Measurements from ENCODE around the gene KLC3.

Gene KLC3

GRCh38 chr19:45346449-45346848 is 5.9 kb downstream of the KLC3 start:
- Histone ChIP-seq H3K9me3 (no peaks in the 10 kb centered on the region), H3K36me3 (peaks cover 6% of the 10 kb centered on the region), H3K4me1 (ENCODE audit: control insufficient read depth in 1 of 2, insufficient read depth in 1 of 2, low read depth in 1 of 2, low read length in 1 of 2) (no peaks in the 10 kb centered on the region), H3K27me3 (peaks cover 60% of the 10 kb centered on the region), H3K4me3 (ENCODE audit: low read depth in 1 of 2, low read length in 1 of 2) (no peak overlapping the region), H3K27ac (no peak overlapping the region)
- no peak for TF ChIP-seq CTCF (IDR thresholded peaks at IDR 0.05)

- H3K27me3 ChIP-seq, result peaks cover 47% of the 10 kb centered on the region
- H3K27ac ChIP-seq, result no peak overlapping the region
- no peaks in the 10 kb centered on the region for H3K4me1 ChIP-seq (ENCODE audit: control insufficient read depth in 1 of 2, insufficient read depth in 1 of 2, low read depth in 1 of 2, low read length in 1 of 2)
- no peak overlapping the region for H3K4me3 ChIP-seq (ENCODE audit: low read depth in 1 of 2, low read length in 1 of 2)
- H3K36me3 ChIP-seq, result peaks cover 19% of the 10 kb centered on the region
- H3K9me3 ChIP-seq, result no peaks in the 10 kb centered on the region
- no peak for TF ChIP-seq CTCF (IDR thresholded peaks at IDR 0.05)
These were observed 7.2 kb downstream of the KLC3 start for GRCh38 chr19:45347570-45348366.

GRCh38 chr19:45348367-45349125 is 8.0 kb downstream of the KLC3 start:
- Histone ChIP-seq H3K36me3 (peaks cover 21% of the 10 kb centered on the region), H3K9me3 (no peaks in the 10 kb centered on the region), H3K4me3 (ENCODE audit: low read depth in 1 of 2, low read length in 1 of 2) (no peak overlapping the region), H3K27me3 (peaks cover 39% of the 10 kb centered on the region), H3K4me1 (ENCODE audit: control insufficient read depth in 1 of 2, insufficient read depth in 1 of 2, low read depth in 1 of 2, low read length in 1 of 2) (no peaks in the 10 kb centered on the region), H3K27ac (no peak overlapping the region)
- no peak for TF ChIP-seq CTCF (IDR thresholded peaks at IDR 0.05)

- Histone ChIP-seq H3K4me3 (ENCODE audit: low read depth in 1 of 2, low read length in 1 of 2) (no peak overlapping the region), H3K9me3 (no peaks in the 10 kb centered on the region), H3K36me3 (peaks cover 21% of the 10 kb centered on the region), H3K4me1 (ENCODE audit: control insufficient read depth in 1 of 2, insufficient read depth in 1 of 2, low read depth in 1 of 2, low read length in 1 of 2) (no peaks in the 10 kb centered on the region), H3K27me3 (peaks cover 38% of the 10 kb centered on the region), H3K27ac (no peak overlapping the region)
- no peak for TF ChIP-seq CTCF (IDR thresholded peaks at IDR 0.05)
These were observed 8.5 kb downstream of the KLC3 start for GRCh38 chr19:45349126-45349415.

- no peak for TF ChIP-seq CTCF (IDR thresholded peaks at IDR 0.05)
- H3K4me1 ChIP-seq (ENCODE audit: control insufficient read depth in 1 of 2, insufficient read depth in 1 of 2, low read depth in 1 of 2, low read length in 1 of 2), result no peaks in the 10 kb centered on the region
- H3K9me3 ChIP-seq, result no peaks in the 10 kb centered on the region
- H3K4me3 ChIP-seq (ENCODE audit: low read depth in 1 of 2, low read length in 1 of 2), result no peak overlapping the region
- H3K36me3 ChIP-seq, result peaks cover 23% of the 10 kb centered on the region
- H3K27me3 ChIP-seq, result peaks cover 36% of the 10 kb centered on the region
- H3K27ac ChIP-seq, result no peak overlapping the region
These were observed 8.9 kb downstream of the KLC3 start for GRCh38 chr19:45349430-45349941.

All from neutrophil (primary cell).